HEK293 (cell line): ENCODE measurements around the gene AK3.

ENCODE experiments used
- BCL11A ChIP-seq: fragments of 450-650 bp; formaldehyde crosslinking; IDR thresholded peaks from 2 replicates; pipeline ENCODE4 v1.5.1; 2016; ENCODE audit warnings: low read depth, missing biosample characterization, missing genetic modification characterization
- HIC1 ChIP-seq: fragments of 450-650 bp; formaldehyde crosslinking; IDR thresholded peaks from 2 replicates; pipeline ENCODE4 v1.5.1; 2016; ENCODE audit warnings: missing biosample characterization, missing genetic modification characterization
- PRDM2 ChIP-seq: fragments of 450-650 bp; formaldehyde crosslinking; IDR thresholded peaks from 2 replicates; pipeline ENCODE4 v1.5.1; 2016; ENCODE audit warnings: missing biosample characterization, missing genetic modification characterization, borderline replicate concordance
- SCRT2 ChIP-seq: fragments of 450-650 bp; formaldehyde crosslinking; IDR thresholded peaks from 2 replicates; pipeline ENCODE4 v1.5.1; 2016; ENCODE audit warnings: missing biosample characterization, missing genetic modification characterization
- SP3 ChIP-seq: fragments of 450-650 bp; formaldehyde crosslinking; IDR thresholded peaks from 2 replicates; pipeline ENCODE4 v1.5.1; 2016; ENCODE audit warnings: missing biosample characterization, missing genetic modification characterization
- TCF7L2 ChIP-seq: IDR thresholded peaks from 2 replicates; pipeline ENCODE4 v1.6.1; 2011; ENCODE audit warnings: low read depth, mild to moderate bottlenecking, inconsistent platforms, low read length, moderate library complexity, borderline replicate concordance
- YY2 ChIP-seq: fragments of 450-650 bp; formaldehyde crosslinking; IDR thresholded peaks from 2 replicates; pipeline ENCODE4 v1.5.1; 2016; ENCODE audit warnings: missing biosample characterization, missing genetic modification characterization
- ZBTB10 ChIP-seq: fragments of 450-650 bp; formaldehyde crosslinking; IDR thresholded peaks from 2 replicates; pipeline ENCODE4 v1.5.1; 2016; ENCODE audit warnings: missing biosample characterization, missing genetic modification characterization
- ZFP3 ChIP-seq: fragments of 450-650 bp; formaldehyde crosslinking; IDR thresholded peaks from 2 replicates; pipeline ENCODE4 v1.5.1; 2016; ENCODE audit warnings: low read depth, missing biosample characterization, missing genetic modification characterization
- ZIC2 ChIP-seq: fragments of 450-650 bp; formaldehyde crosslinking; IDR thresholded peaks from 2 replicates; pipeline ENCODE4 v1.5.1; 2016; ENCODE audit warnings: missing biosample characterization, missing genetic modification characterization
- ZNF148 ChIP-seq: fragments of 450-650 bp; formaldehyde crosslinking; IDR thresholded peaks from 2 replicates; pipeline ENCODE4 v1.5.0; 2017; ENCODE audit warnings: missing biosample characterization, missing genetic modification characterization, borderline replicate concordance
- ZNF157 ChIP-seq: fragments of 450-650 bp; formaldehyde crosslinking; IDR thresholded peaks from 2 replicates; pipeline ENCODE4 v1.5.1; 2016; ENCODE audit warnings: missing biosample characterization, missing genetic modification characterization
- ZNF394 ChIP-seq: fragments of 450-650 bp; formaldehyde crosslinking; IDR thresholded peaks from 2 replicates; pipeline ENCODE4 v1.5.1; 2016; ENCODE audit warnings: missing biosample characterization, missing genetic modification characterization, mild to moderate bottlenecking, moderate library complexity, borderline replicate concordance
- ZNF433 ChIP-seq: fragments of 450-650 bp; formaldehyde crosslinking; IDR thresholded peaks from 2 replicates; pipeline ENCODE4 v1.5.1; 2016; ENCODE audit warnings: missing biosample characterization, missing genetic modification characterization, low read depth
- ZNF510 ChIP-seq: fragments of 450-650 bp; formaldehyde crosslinking; IDR thresholded peaks from 2 replicates; pipeline ENCODE4 v1.5.1; 2018; ENCODE audit warnings: mild to moderate bottlenecking, missing genetic modification characterization, missing biosample characterization; ENCODE audit not compliant: insufficient replicate concordance
- ZNF549 ChIP-seq: fragments of 450-650 bp; IDR thresholded peaks from 2 replicates; pipeline ENCODE4 v1.5.1; 2018; ENCODE audit warnings: missing biosample characterization, missing genetic modification characterization, mild to moderate bottlenecking, inconsistent platforms, moderate library complexity
- ZNF561 ChIP-seq: fragments of 450-650 bp; IDR thresholded peaks from 2 replicates; pipeline ENCODE4 v1.5.1; 2018; ENCODE audit warnings: missing biosample characterization, missing genetic modification characterization, borderline replicate concordance
- ZNF692 ChIP-seq: fragments of 450-650 bp; formaldehyde crosslinking; IDR thresholded peaks from 2 replicates; pipeline ENCODE4 v1.5.1; 2016; ENCODE audit warnings: missing biosample characterization, missing genetic modification characterization
- ZNF76 ChIP-seq: fragments of 450-650 bp; formaldehyde crosslinking; IDR thresholded peaks from 2 replicates; pipeline ENCODE4; 2016; ENCODE audit warnings: low read depth, missing biosample characterization, missing genetic modification characterization, borderline replicate concordance
- ZNF792 ChIP-seq: fragments of 450-650 bp; formaldehyde crosslinking; IDR thresholded peaks from 2 replicates; pipeline ENCODE4 v1.5.1; 2016; ENCODE audit warnings: missing biosample characterization, missing genetic modification characterization

Gene AK3

GRCh38 chr9:4679268-4680172, 61.5 kb downstream of the AK3 start, which contains the start of gene CDC37L1 (continued):
- peak; percentile 67 for TF ChIP-seq HIC1
- no peak for TF ChIP-seq ZNF510 (tag by site-specific recombination)
- peak; percentile 87 for TF ChIP-seq ZNF76
- TF ChIP-seq ZNF561: peak; percentile 62; the same call in 1 of the 2 replicates
- peak; percentile 61; the same call in 1 of the 2 replicates for TF ChIP-seq ZNF692 (tag by site-specific recombination)
- TF ChIP-seq ZNF148 (tag by site-specific recombination): no peak
- no peak for TF ChIP-seq YY2 (tag by site-specific recombination)
- no peak for TF ChIP-seq ZNF433 (tag by site-specific recombination)
- no peak for TF ChIP-seq TCF7L2
- no peak for TF ChIP-seq ZNF394 (tag by site-specific recombination)
- TF ChIP-seq ZIC2 (tag by site-specific recombination): peak; percentile 83
- no peak for TF ChIP-seq ZFP3 (tag by site-specific recombination)
- no peak for TF ChIP-seq ZNF549 (tag by site-specific recombination)
- no peak for TF ChIP-seq ZNF157 (tag by site-specific recombination)
- TF ChIP-seq SCRT2 (tag by site-specific recombination): peak; percentile 59
- TF ChIP-seq BCL11A (tag by site-specific recombination): no peak
- no peak for TF ChIP-seq ZNF792
- TF ChIP-seq SP3: peak; percentile 65
- TF ChIP-seq PRDM2 (tag by site-specific recombination): no peak
- 0 out of 2 replicates have a peak, but pooled peaks have one; percentile 27 for TF ChIP-seq ZBTB10 (tag by site-specific recombination)
